ENCODE results near the gene EFCAB5. TPM values are rescaled to one million over a fixed set of nuclear protein-coding genes. Genes with fewer than 3 reads are reported as not detected.
A peak's percentile ranks its signal among the peaks of the same experiment; 100 is the strongest.
"Not testable (repeated sequence)": the region's sequence is repeated elsewhere in the genome, so short reads cannot be mapped to it uniquely, and the experiment has no call there.

The EFCAB5 gene
- total RNA-seq, 1 donor from 2014 or later: 0.29 TPM

GRCh38 chr17:30027676-30028075 lies 86.2 kb downstream of the EFCAB5 start:
- Mint-ChIP-seq H3K27ac (no peak overlapping the region), H3K9me3 (no peaks in the 10 kb centered on the region), H3K4me1 (ENCODE audit: unreplicated experiment) (no peaks in the 10 kb centered on the region), H3K36me3 (no peaks in the 10 kb centered on the region), H3K4me3 (no peak overlapping the region), H3K27me3 (no peaks in the 10 kb centered on the region)
- DNase-seq (ENCODE audit: extremely low spot score, unreplicated experiment): no peak
- TF ChIP-seq CTCF (conservative IDR thresholded peaks at IDR 0.05): no peak

- Mint-ChIP-seq H3K4me3 (no peak overlapping the region), H3K4me1 (ENCODE audit: unreplicated experiment) (no peaks in the 10 kb centered on the region), H3K9me3 (no peaks in the 10 kb centered on the region), H3K27ac (no peak overlapping the region), H3K36me3 (no peaks in the 10 kb centered on the region), H3K27me3 (peaks cover 14% of the 10 kb centered on the region)
- no peak for TF ChIP-seq CTCF (conservative IDR thresholded peaks at IDR 0.05)
- no peak for DNase-seq (ENCODE audit: extremely low spot score, unreplicated experiment)
Measured at GRCh38 chr17:30031214-30031869, 89.9 kb downstream of the EFCAB5 start.

GRCh38 chr17:30035369-30035768 lies 93.9 kb downstream of the EFCAB5 start:
- Mint-ChIP-seq H3K4me1 (ENCODE audit: unreplicated experiment) (no peaks in the 10 kb centered on the region), H3K36me3 (peaks cover 2% of the 10 kb centered on the region), H3K27me3 (peaks cover 19% of the 10 kb centered on the region), H3K9me3 (no peaks in the 10 kb centered on the region), H3K4me3 (no peak overlapping the region), H3K27ac (no peak overlapping the region)
- DNase-seq (ENCODE audit: extremely low spot score, unreplicated experiment): no peak
- TF ChIP-seq CTCF (conservative IDR thresholded peaks at IDR 0.05): no peak

- H3K4me3 Mint-ChIP-seq; H3K4me1 Mint-ChIP-seq (ENCODE audit: unreplicated experiment); DNase-seq (ENCODE audit: extremely low spot score, unreplicated experiment); H3K27me3 Mint-ChIP-seq; H3K36me3 Mint-ChIP-seq: not testable (repeated sequence)
- H3K27ac Mint-ChIP-seq: peak overlapping the region; percentile 73
- H3K9me3 Mint-ChIP-seq: peaks cover 10% of the 10 kb centered on the region
Measured at GRCh38 chr17:30040719-30041518, 99.5 kb downstream of the EFCAB5 start.

GRCh38 chr17:30041551-30041950 lies 100.1 kb downstream of the EFCAB5 start:
- Mint-ChIP-seq H3K27me3 (peaks cover 7% of the 10 kb centered on the region), H3K27ac (no peak overlapping the region), H3K4me1 (ENCODE audit: unreplicated experiment) (no peaks in the 10 kb centered on the region), H3K9me3 (peaks cover 10% of the 10 kb centered on the region), H3K4me3 (no peak overlapping the region), H3K36me3 (peaks cover 3% of the 10 kb centered on the region)
- no peak for DNase-seq (ENCODE audit: extremely low spot score, unreplicated experiment)
- TF ChIP-seq CTCF (conservative IDR thresholded peaks at IDR 0.05): no peak

GRCh38 chr17:30062372-30062771 lies 120.9 kb downstream of the EFCAB5 start:
- no peaks in the 10 kb centered on the region for H3K36me3 Mint-ChIP-seq
- no peak for DNase-seq (ENCODE audit: extremely low spot score, unreplicated experiment)
- no peak overlapping the region for H3K4me3 Mint-ChIP-seq
- H3K9me3 Mint-ChIP-seq: peaks cover 16% of the 10 kb centered on the region
- H3K27me3 Mint-ChIP-seq: peaks cover 14% of the 10 kb centered on the region
- no peak overlapping the region for H3K27ac Mint-ChIP-seq
- TF ChIP-seq CTCF (conservative IDR thresholded peaks at IDR 0.05): no peak
- no peaks in the 10 kb centered on the region for H3K4me1 Mint-ChIP-seq (ENCODE audit: unreplicated experiment)

All from type B pancreatic cell (in vitro differentiated cells).